ENCODE results near the gene BTNL9. TPM values are rescaled to one million over a fixed set of nuclear protein-coding genes. Genes with fewer than 3 reads are reported as not detected.
"Not testable (repeated sequence)": the region's sequence is repeated elsewhere in the genome, so short reads cannot be mapped to it uniquely, and the experiment has no call there.

The BTNL9 gene
- total RNA-seq, 2 experiments from 2014 or later: 162 to 219 TPM

- H3K4me2 ChIP-seq (ENCODE audit: low read length): no peak overlapping the region
- no peaks in the 10 kb centered on the region for H3K79me2 ChIP-seq (ENCODE audit: insufficient read depth, low read depth, low read length)
- ChIA-PET POLR2A (no interaction called here), CTCF (ENCODE audit: unreplicated experiment) (interaction anchor here (0.6 kb wide), 1 partner anchor 50 kb away, joined by 4 read pairs; no protein-coding TSS in a partner anchor)
- H2AFZ ChIP-seq (ENCODE audit: low read length): no peak overlapping the region
- no peaks in the 10 kb centered on the region for H3K9me2 ChIP-seq (ENCODE audit: insufficient read depth, low read length)
- H4K20me1 ChIP-seq (ENCODE audit: insufficient read depth, low read length): no peaks in the 10 kb centered on the region
- no peaks in the 10 kb centered on the region for H3K9me3 ChIP-seq (ENCODE audit: low read length)
- H3K36me3 ChIP-seq (ENCODE audit: insufficient read depth, low read length): no peaks in the 10 kb centered on the region
- H3K4me1 ChIP-seq (ENCODE audit: insufficient read depth, low read length, poor library complexity, severe bottlenecking): no peaks in the 10 kb centered on the region
- H3K27ac ChIP-seq (ENCODE audit: low read depth, low read length, poor library complexity, severe bottlenecking): no peak overlapping the region
- no peak overlapping the region for H3K4me3 ChIP-seq (ENCODE audit: low read depth, low read length, poor library complexity, severe bottlenecking)
- BruUV-seq (replicated peaks): no TSS peak
- TF ChIP-seq EZH2phosphoT487 (IDR thresholded peaks at IDR 0.05; ENCODE audit: borderline replicate concordance, low read depth, low read length): no peak
- TF ChIP-seq, protein P1, sequence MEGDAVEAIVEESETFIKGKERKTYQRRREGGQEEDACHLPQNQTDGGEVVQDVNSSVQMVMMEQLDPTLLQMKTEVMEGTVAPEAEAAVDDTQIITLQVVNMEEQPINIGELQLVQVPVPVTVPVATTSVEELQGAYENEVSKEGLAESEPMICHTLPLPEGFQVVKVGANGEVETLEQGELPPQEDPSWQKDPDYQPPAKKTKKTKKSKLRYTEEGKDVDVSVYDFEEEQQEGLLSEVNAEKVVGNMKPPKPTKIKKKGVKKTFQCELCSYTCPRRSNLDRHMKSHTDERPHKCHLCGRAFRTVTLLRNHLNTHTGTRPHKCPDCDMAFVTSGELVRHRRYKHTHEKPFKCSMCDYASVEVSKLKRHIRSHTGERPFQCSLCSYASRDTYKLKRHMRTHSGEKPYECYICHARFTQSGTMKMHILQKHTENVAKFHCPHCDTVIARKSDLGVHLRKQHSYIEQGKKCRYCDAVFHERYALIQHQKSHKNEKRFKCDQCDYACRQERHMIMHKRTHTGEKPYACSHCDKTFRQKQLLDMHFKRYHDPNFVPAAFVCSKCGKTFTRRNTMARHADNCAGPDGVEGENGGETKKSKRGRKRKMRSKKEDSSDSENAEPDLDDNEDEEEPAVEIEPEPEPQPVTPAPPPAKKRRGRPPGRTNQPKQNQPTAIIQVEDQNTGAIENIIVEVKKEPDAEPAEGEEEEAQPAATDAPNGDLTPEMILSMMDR (conservative IDR thresholded peaks at IDR 0.05; ENCODE audit: low read length): no peak
- intact Hi-C loops (cut with micrococcal nuclease; ENCODE audit: unreplicated experiment): no loop called here
- DNase-seq (ENCODE audit: low spot score): no peak
These were observed 60.2 kb downstream of the BTNL9 start for GRCh38 chr5:181100121-181100875.

GRCh38 chr5:181101030-181101641, 61.1 kb downstream of the BTNL9 start:
- DNase-seq (ENCODE audit: low spot score); H3K36me3 ChIP-seq (ENCODE audit: insufficient read depth, low read length); H3K4me1 ChIP-seq (ENCODE audit: insufficient read depth, low read length, poor library complexity, severe bottlenecking); H3K4me2 ChIP-seq (ENCODE audit: low read length); H4K20me1 ChIP-seq (ENCODE audit: insufficient read depth, low read length); POLR2A ChIA-PET; H3K4me3 ChIP-seq (ENCODE audit: low read depth, low read length, poor library complexity, severe bottlenecking); H2AFZ ChIP-seq (ENCODE audit: low read length); H3K27ac ChIP-seq (ENCODE audit: low read depth, low read length, poor library complexity, severe bottlenecking); intact Hi-C loops (cut with micrococcal nuclease; ENCODE audit: unreplicated experiment); H3K9me2 ChIP-seq (ENCODE audit: insufficient read depth, low read length); CTCF ChIA-PET (ENCODE audit: unreplicated experiment); H3K9me3 ChIP-seq (ENCODE audit: low read length); BruUV-seq (replicated peaks); H3K79me2 ChIP-seq (ENCODE audit: insufficient read depth, low read depth, low read length): not testable (repeated sequence)

GRCh38 chr5:181101930-181102674, 62.0 kb downstream of the BTNL9 start:
- H3K4me3 ChIP-seq (ENCODE audit: low read depth, low read length, poor library complexity, severe bottlenecking); H4K20me1 ChIP-seq (ENCODE audit: insufficient read depth, low read length); H3K9me3 ChIP-seq (ENCODE audit: low read length); H3K4me1 ChIP-seq (ENCODE audit: insufficient read depth, low read length, poor library complexity, severe bottlenecking); H3K27ac ChIP-seq (ENCODE audit: low read depth, low read length, poor library complexity, severe bottlenecking); H3K4me2 ChIP-seq (ENCODE audit: low read length); intact Hi-C loops (cut with micrococcal nuclease; ENCODE audit: unreplicated experiment); H3K9me2 ChIP-seq (ENCODE audit: insufficient read depth, low read length); H3K79me2 ChIP-seq (ENCODE audit: insufficient read depth, low read depth, low read length); DNase-seq (ENCODE audit: low spot score); H3K36me3 ChIP-seq (ENCODE audit: insufficient read depth, low read length); POLR2A ChIA-PET; CTCF ChIA-PET (ENCODE audit: unreplicated experiment); H2AFZ ChIP-seq (ENCODE audit: low read length); BruUV-seq (replicated peaks): not testable (repeated sequence)

GRCh38 chr5:181104259-181104568, 64.1 kb downstream of the BTNL9 start:
- H3K36me3 ChIP-seq (ENCODE audit: insufficient read depth, low read length); H3K4me3 ChIP-seq (ENCODE audit: low read depth, low read length, poor library complexity, severe bottlenecking); H2AFZ ChIP-seq (ENCODE audit: low read length); H3K27ac ChIP-seq (ENCODE audit: low read depth, low read length, poor library complexity, severe bottlenecking); BruUV-seq (replicated peaks); H3K4me2 ChIP-seq (ENCODE audit: low read length); H3K9me2 ChIP-seq (ENCODE audit: insufficient read depth, low read length); DNase-seq (ENCODE audit: low spot score); H3K9me3 ChIP-seq (ENCODE audit: low read length); H4K20me1 ChIP-seq (ENCODE audit: insufficient read depth, low read length); POLR2A ChIA-PET; H3K79me2 ChIP-seq (ENCODE audit: insufficient read depth, low read depth, low read length); CTCF ChIA-PET (ENCODE audit: unreplicated experiment); H3K4me1 ChIP-seq (ENCODE audit: insufficient read depth, low read length, poor library complexity, severe bottlenecking); intact Hi-C loops (cut with micrococcal nuclease; ENCODE audit: unreplicated experiment): not testable (repeated sequence)

GRCh38 chr5:181104606-181105390, 64.7 kb downstream of the BTNL9 start:
- H4K20me1 ChIP-seq (ENCODE audit: insufficient read depth, low read length); H3K4me3 ChIP-seq (ENCODE audit: low read depth, low read length, poor library complexity, severe bottlenecking); H3K27ac ChIP-seq (ENCODE audit: low read depth, low read length, poor library complexity, severe bottlenecking); H3K9me3 ChIP-seq (ENCODE audit: low read length); H3K9me2 ChIP-seq (ENCODE audit: insufficient read depth, low read length); CTCF ChIA-PET (ENCODE audit: unreplicated experiment); BruUV-seq (replicated peaks); POLR2A ChIA-PET; H3K36me3 ChIP-seq (ENCODE audit: insufficient read depth, low read length); H3K79me2 ChIP-seq (ENCODE audit: insufficient read depth, low read depth, low read length); H3K4me2 ChIP-seq (ENCODE audit: low read length); H3K4me1 ChIP-seq (ENCODE audit: insufficient read depth, low read length, poor library complexity, severe bottlenecking); intact Hi-C loops (cut with micrococcal nuclease; ENCODE audit: unreplicated experiment); H2AFZ ChIP-seq (ENCODE audit: low read length); DNase-seq (ENCODE audit: low spot score): not testable (repeated sequence)

Data from OCI-LY7 (cell line).